Panc1 (cell line): ENCODE data around the gene MYCN. TPM values are rescaled to one million over a fixed set of nuclear protein-coding genes. Genes with fewer than 3 reads are reported as not detected.

Experiments used
- ATAC-seq: fragments of 200-7000 bp; cut with Tn5 transposase; 2 replicates; pipeline ENCODE4 v1.9.1; 2020; ENCODE audit warnings: mild to moderate bottlenecking, moderate library complexity
- BruUV-seq: library from RNA; stranded (reverse); fragments of 400-500 nt; replicated peaks from 2 replicates; lab custom pipeline; 2021; lab: Mats Ljungman, UMichigan
- CTCF ChIA-PET: fragments of 300-600 bp; sonication (Branson Sonifier 250); formaldehyde crosslinking; loops from one replicate; lab custom pipeline; 2022; ENCODE audit warnings: antibody characterized with exemption; lab: Charles Lee
- POLR2A ChIA-PET: fragments of 300-600 bp; sonication (Branson Sonifier 250); formaldehyde crosslinking; loops from one replicate; lab custom pipeline; 2022; ENCODE audit warnings: antibody characterized with exemption; lab: Charles Lee
- DNase-seq: peaks from one replicate; pipeline ENCODE4 v3.0.0-alpha.2; 2010; ENCODE audit warnings: low read depth, low spot score
- H3K27ac ChIP-seq: 2 replicates; pipeline ENCODE4 v1.5.1; 2011; ENCODE audit warnings: mild to moderate bottlenecking, low read length, inconsistent platforms
- H3K27me3 ChIP-seq: fragments of 200-500 bp; sonication (Bioruptor generic); 2 replicates; pipeline ENCODE4 v1.6.0; 2014; ENCODE audit warnings: low read length, inconsistent platforms; ENCODE audit not compliant: control insufficient read depth, insufficient read depth
- H3K36me3 ChIP-seq: fragments of 200-500 bp; sonication (Bioruptor generic); 2 replicates; pipeline ENCODE4 v1.5.1; 2014; ENCODE audit warnings: inconsistent platforms, mild to moderate bottlenecking, low read length, moderate library complexity; ENCODE audit not compliant: control insufficient read depth, insufficient read depth
- H3K4me1 ChIP-seq: 2 replicates; pipeline ENCODE4 v1.5.1; 2011; ENCODE audit warnings: inconsistent platforms, mild to moderate bottlenecking, low read length, moderate library complexity; ENCODE audit not compliant: control insufficient read depth, insufficient read depth
- H3K4me3 ChIP-seq, 2 experiments: 2 replicates each; pipeline ENCODE4 v1.5.1; 2011 to 2012; ENCODE audit warnings: low read depth in 2 of 2, low read length in 2 of 2, mild to moderate bottlenecking in 2 of 2, inconsistent platforms in 1 of 2, moderate library complexity in 1 of 2
- H3K9me3 ChIP-seq: fragments of 200-500 bp; sonication (Bioruptor generic); 2 replicates; pipeline ENCODE4 v1.5.1; 2014; ENCODE audit warnings: low read depth, mild to moderate bottlenecking, inconsistent platforms, low read length, moderate library complexity; ENCODE audit not compliant: control insufficient read depth, insufficient read depth
- CTCF ChIP-seq: fragments of 450-650 bp; IDR thresholded peaks from 2 replicates; pipeline ENCODE4 v1.5.1; 2017; ENCODE audit warnings: mild to moderate bottlenecking
- POLR2AphosphoS5 ChIP-seq: IDR thresholded peaks from 2 replicates; pipeline ENCODE4 v1.6.1; 2012; ENCODE audit warnings: mild to moderate bottlenecking, low read depth, low read length, moderate library complexity
- REST ChIP-seq, 2 experiments: IDR thresholded peaks; 2 replicates each; pipeline ENCODE4 v1.6.1; 2011 to 2012; ENCODE audit warnings: low read depth in 2 of 2, control low read depth in 1 of 2, low read length in 1 of 2, mild to moderate bottlenecking in 1 of 2, moderate library complexity in 1 of 2; ENCODE audit not compliant: insufficient read depth in 1 of 2
- SIN3A ChIP-seq: IDR thresholded peaks from 2 replicates; pipeline ENCODE4 v1.6.1; 2012; ENCODE audit warnings: low read depth, mild to moderate bottlenecking, low read length, moderate library complexity, borderline replicate concordance; ENCODE audit not compliant: insufficient read depth
- TCF7L2 ChIP-seq: IDR thresholded peaks from 2 replicates; pipeline ENCODE4 v1.6.1; 2011; ENCODE audit warnings: mild to moderate bottlenecking, low read depth, low read length, inconsistent platforms
- in situ Hi-C: cut with HindIII; loops from 2 replicates; pipeline ENCODE4 v1.10.0; 2016; ENCODE audit warnings: low sequenced_read_pairs, low pct_unique_long_range_greater_than_20kb
- intact Hi-C: fragments of 100-400 bp; cut with micrococcal nuclease; formaldehyde crosslinking; loops from one replicate; pipeline ENCODE4 v1.10.0; 2022; ENCODE audit not compliant: unreplicated experiment
- total RNA-seq: library from RNA; stranded (reverse); gene quantifications from one replicate; pipeline ENCODE4 v1.2.1, GENCODE V29; 2021; ENCODE audit not compliant: unreplicated experiment

The MYCN gene
- total RNA-seq, 1 experiment from 2014 or later, result not detected

- BruUV-seq, result no TSS peak
- no peak for DNase-seq
- H3K27ac ChIP-seq, result no peak overlapping the region
- ATAC-seq, result no peak
- ChIA-PET POLR2A (no interaction called here), CTCF (no interaction called here)
- intact Hi-C loops, result no loop called here
- in situ Hi-C loops, result no loop called here
- no peaks in the 10 kb centered on the region for H3K9me3 ChIP-seq
- H3K4me1 ChIP-seq, result no peaks in the 10 kb centered on the region
- no peaks in the 10 kb centered on the region for H3K36me3 ChIP-seq
- no peaks in the 10 kb centered on the region for H3K27me3 ChIP-seq
- H3K4me3 ChIP-seq, result no peak overlapping the region
- TF ChIP-seq TCF7L2, result no peak
- no peak for TF ChIP-seq SIN3A
- TF ChIP-seq REST (IDR thresholded peaks at IDR 0.05; ENCODE audit: insufficient read depth in 1 of 2, low read depth in 2 of 2, low read length in 1 of 2), result no peak
- TF ChIP-seq CTCF, result no peak
- TF ChIP-seq POLR2AphosphoS5, result no peak
Measured at GRCh38 chr2:15956751-15957736, 16.7 kb downstream of the MYCN start.

GRCh38 chr2:15957881-15958713 is 17.7 kb downstream of the MYCN start:
- no peaks in the 10 kb centered on the region for H3K4me1 ChIP-seq
- intact Hi-C loops, result no loop called here
- ChIA-PET CTCF (no interaction called here), POLR2A (no interaction called here)
- H3K9me3 ChIP-seq, result no peaks in the 10 kb centered on the region
- no peak for TF ChIP-seq POLR2AphosphoS5
- no peak for TF ChIP-seq TCF7L2
- no peak for TF ChIP-seq CTCF
- TF ChIP-seq REST (IDR thresholded peaks at IDR 0.05; ENCODE audit: insufficient read depth in 1 of 2, low read depth in 2 of 2, low read length in 1 of 2), result no peak
- no peak for TF ChIP-seq SIN3A
- no peak overlapping the region for H3K27ac ChIP-seq
- ATAC-seq, result no peak
- no peak for DNase-seq
- H3K27me3 ChIP-seq, result no peaks in the 10 kb centered on the region
- H3K36me3 ChIP-seq, result no peaks in the 10 kb centered on the region
- BruUV-seq, result no TSS peak
- H3K4me3 ChIP-seq, result no peak overlapping the region
- in situ Hi-C loops, result no loop called here
